Measurements from ENCODE around the gene UQCRHL. TPM values are rescaled to one million over a fixed set of nuclear protein-coding genes. Genes with fewer than 3 reads are reported as not detected.

UQCRHL gene
- total RNA-seq, 1 donor from 2014 or later, result 1.9 TPM

DNA sequence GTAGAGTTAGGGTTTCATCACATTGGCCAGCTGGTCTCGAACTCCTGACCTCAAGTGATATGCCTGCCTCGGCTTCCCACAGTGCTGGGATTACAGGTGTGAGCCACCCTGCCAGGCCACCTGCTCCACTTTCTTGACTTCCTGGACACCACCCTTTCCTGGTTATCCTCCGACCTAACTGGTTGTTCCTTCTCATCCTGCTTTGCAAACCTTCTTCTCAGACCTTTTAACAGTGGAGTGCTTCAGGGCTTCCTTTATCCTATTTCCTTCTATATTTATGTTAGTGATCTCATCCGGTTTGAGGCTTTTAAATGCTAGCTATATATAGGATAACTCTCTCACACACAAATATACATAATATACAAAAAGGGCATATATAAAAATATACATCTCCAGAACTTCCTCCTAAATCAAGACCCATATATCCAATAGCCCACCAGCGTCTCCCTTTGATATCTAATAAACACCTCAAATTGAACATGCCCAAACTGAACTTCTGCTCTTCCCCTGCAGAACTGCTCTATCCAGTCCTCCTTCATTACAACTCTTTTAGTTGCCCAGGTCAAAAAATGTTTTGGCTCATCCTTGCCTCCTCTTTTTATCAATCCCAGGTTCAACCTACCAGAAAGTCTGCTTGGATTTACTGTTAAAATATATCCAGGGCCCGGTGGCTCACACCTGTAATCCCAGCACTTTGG, 19.5 kb upstream of the UQCRHL start:
- DNase-seq (ENCODE audit: low read depth), result no peak
- H3K36me3 ChIP-seq (ENCODE audit: control insufficient read depth, insufficient read depth, low read length), result no peaks in the 10 kb centered on the region
- H3K27me3 ChIP-seq (ENCODE audit: control insufficient read depth, insufficient read depth, low read length), result no peaks in the 10 kb centered on the region
- TF ChIP-seq, protein P1, sequence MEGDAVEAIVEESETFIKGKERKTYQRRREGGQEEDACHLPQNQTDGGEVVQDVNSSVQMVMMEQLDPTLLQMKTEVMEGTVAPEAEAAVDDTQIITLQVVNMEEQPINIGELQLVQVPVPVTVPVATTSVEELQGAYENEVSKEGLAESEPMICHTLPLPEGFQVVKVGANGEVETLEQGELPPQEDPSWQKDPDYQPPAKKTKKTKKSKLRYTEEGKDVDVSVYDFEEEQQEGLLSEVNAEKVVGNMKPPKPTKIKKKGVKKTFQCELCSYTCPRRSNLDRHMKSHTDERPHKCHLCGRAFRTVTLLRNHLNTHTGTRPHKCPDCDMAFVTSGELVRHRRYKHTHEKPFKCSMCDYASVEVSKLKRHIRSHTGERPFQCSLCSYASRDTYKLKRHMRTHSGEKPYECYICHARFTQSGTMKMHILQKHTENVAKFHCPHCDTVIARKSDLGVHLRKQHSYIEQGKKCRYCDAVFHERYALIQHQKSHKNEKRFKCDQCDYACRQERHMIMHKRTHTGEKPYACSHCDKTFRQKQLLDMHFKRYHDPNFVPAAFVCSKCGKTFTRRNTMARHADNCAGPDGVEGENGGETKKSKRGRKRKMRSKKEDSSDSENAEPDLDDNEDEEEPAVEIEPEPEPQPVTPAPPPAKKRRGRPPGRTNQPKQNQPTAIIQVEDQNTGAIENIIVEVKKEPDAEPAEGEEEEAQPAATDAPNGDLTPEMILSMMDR (IDR thresholded peaks at IDR 0.05; ENCODE audit: insufficient read depth, low read length, poor library complexity, severe bottlenecking), result no peak
- H3K4me3 ChIP-seq (ENCODE audit: low read depth, low read length), result no peak overlapping the region

DNA sequence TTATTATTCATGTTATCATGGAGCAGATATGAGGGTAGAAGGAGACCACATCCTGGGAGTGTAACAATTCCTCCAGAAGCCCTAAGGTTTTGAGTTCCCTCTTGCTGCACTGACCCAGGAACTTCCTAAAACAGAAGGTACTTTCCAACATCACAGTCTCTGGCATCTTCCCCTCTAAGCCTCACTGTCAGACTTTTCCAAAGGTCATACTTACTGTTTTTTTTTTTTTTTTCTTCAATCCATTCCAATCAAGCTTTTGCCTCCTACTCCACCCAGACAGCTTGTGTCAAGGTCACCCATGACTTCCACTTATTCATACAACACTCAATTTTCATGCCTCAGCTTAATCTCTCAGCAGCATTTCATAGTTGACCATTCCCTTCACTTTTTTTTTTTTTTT, 18.4 kb upstream of the UQCRHL start:
- no peak for DNase-seq (ENCODE audit: low read depth)

DNA sequence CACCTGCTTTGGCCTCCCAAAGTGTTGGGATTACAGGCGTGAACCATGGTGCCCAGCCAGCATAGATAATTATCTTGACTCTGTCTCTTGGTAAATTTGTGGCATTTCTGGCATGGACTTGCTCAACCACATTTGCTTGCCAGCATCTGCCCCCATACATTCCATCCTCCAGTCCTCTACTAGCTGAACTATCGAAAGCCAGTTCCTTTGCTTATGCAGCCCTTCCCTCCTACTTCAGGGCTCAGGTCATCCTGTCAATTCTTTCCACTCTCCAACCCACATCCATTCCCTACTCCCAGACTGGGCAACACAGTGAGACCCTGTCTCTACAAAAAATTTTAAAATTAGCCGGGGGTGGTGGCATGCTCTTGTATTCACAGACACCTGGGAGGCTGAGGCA, 13.0 kb upstream of the UQCRHL start:
- no peak overlapping the region for H3K4me3 ChIP-seq (ENCODE audit: low read depth, low read length)
- H3K36me3 ChIP-seq (ENCODE audit: control insufficient read depth, insufficient read depth, low read length), result no peaks in the 10 kb centered on the region
- H3K27me3 ChIP-seq (ENCODE audit: control insufficient read depth, insufficient read depth, low read length), result no peaks in the 10 kb centered on the region
- DNase-seq (ENCODE audit: low read depth), result no peak
- TF ChIP-seq, protein P1 (IDR thresholded peaks at IDR 0.05; ENCODE audit: insufficient read depth, low read length, poor library complexity, severe bottlenecking), result no peak

More for the DNA sequence above, 18.4 kb upstream of the UQCRHL start:
- no peak overlapping the region for H3K4me3 ChIP-seq (ENCODE audit: low read depth, low read length)
- TF ChIP-seq, protein P1 (IDR thresholded peaks at IDR 0.05; ENCODE audit: insufficient read depth, low read length, poor library complexity, severe bottlenecking), result no peak
- no peaks in the 10 kb centered on the region for H3K27me3 ChIP-seq (ENCODE audit: control insufficient read depth, insufficient read depth, low read length)
- H3K36me3 ChIP-seq (ENCODE audit: control insufficient read depth, insufficient read depth, low read length), result no peaks in the 10 kb centered on the region

DNA sequence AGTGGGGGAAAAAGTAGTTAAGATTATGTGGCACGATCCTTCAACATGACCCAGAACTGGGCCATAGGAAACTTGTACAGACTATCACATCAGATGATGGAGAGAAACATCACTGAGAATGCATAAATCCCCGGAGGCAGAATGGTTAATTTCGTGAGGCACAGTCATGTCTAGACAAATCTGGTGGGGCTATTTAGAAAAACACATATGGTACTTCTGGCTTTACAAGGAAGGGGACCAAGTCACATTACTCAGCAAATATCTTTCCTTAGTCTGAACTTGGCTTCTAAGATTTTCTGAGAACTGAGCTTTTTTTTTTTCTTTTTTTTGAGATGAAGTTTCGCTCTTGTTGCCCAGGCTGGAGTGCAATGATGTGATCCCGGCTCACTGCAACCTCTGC, 9.2 kb upstream of the UQCRHL start:
- TF ChIP-seq, protein P1 (IDR thresholded peaks at IDR 0.05; ENCODE audit: insufficient read depth, low read length, poor library complexity, severe bottlenecking), result no peak
- Histone ChIP-seq H3K36me3 (ENCODE audit: control insufficient read depth, insufficient read depth, low read length) (no peaks in the 10 kb centered on the region), H3K27me3 (ENCODE audit: control insufficient read depth, insufficient read depth, low read length) (no peaks in the 10 kb centered on the region), H3K4me3 (ENCODE audit: low read depth, low read length) (no peak overlapping the region)
- DNase-seq (ENCODE audit: low read depth), result no peak

DNA sequence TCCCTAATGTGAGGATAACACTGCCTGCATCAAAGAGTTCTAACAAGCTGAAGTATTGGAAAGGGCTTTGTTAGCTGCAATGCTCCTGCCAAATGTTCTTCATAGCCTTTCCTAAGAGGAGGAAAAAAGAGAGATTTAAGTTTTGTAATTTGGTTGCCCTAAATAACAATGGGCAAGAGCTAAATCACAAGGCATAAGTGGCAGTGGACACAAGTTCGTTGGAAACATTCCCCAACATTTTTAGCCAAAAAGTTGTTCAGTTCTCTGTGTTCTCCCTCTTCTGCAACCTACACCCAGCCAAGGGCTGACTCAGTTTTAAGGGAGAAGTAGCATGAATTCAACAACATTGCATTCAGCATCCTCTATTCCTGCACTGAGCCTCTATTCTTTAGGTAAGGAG, 2.6 kb upstream of the UQCRHL start:
- Histone ChIP-seq H3K36me3 (ENCODE audit: control insufficient read depth, insufficient read depth, low read length) (no peaks in the 10 kb centered on the region), H3K27me3 (ENCODE audit: control insufficient read depth, insufficient read depth, low read length) (no peaks in the 10 kb centered on the region), H3K4me3 (ENCODE audit: low read depth, low read length) (no peak overlapping the region)
- TF ChIP-seq, protein P1 (IDR thresholded peaks at IDR 0.05; ENCODE audit: insufficient read depth, low read length, poor library complexity, severe bottlenecking), result no peak
- no peak for DNase-seq (ENCODE audit: low read depth)

DNA sequence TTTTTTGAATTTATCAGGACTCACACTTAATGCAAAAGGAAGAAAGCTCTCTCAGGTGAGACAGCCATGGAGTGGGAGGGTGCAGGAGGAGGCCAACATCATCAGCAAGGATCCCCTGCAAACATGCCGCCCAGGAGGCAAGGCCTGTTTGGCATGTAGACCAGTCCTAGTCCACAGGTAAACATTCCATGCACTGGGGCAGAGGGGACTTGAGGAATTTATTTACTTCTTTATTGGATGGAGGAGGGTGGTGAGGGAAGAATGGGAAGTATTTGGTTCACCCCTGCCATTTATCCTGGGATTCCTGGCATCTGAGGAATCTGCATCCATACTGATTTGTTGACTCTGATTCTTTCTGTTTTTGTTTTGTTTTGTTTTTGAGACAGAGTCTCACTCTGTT, 1.5 kb upstream of the UQCRHL start:
- Histone ChIP-seq H3K4me3 (ENCODE audit: low read depth, low read length) (no peak overlapping the region), H3K36me3 (ENCODE audit: control insufficient read depth, insufficient read depth, low read length) (no peaks in the 10 kb centered on the region), H3K27me3 (ENCODE audit: control insufficient read depth, insufficient read depth, low read length) (no peaks in the 10 kb centered on the region)
- TF ChIP-seq, protein P1 (IDR thresholded peaks at IDR 0.05; ENCODE audit: insufficient read depth, low read length, poor library complexity, severe bottlenecking), result no peak
- no peak for DNase-seq (ENCODE audit: low read depth)
